HEK293T (cell line): ENCODE measurements around the gene KLHL36.

ENCODE experiments used
- ARNT ChIP-seq: fragments of 450-650 bp; IDR thresholded peaks from 2 replicates; pipeline ENCODE4 v1.6.1; 2017; ENCODE audit warnings: mild to moderate bottlenecking
- BHLHE40 ChIP-seq: fragments of 450-650 bp; IDR thresholded peaks from 2 replicates; pipeline ENCODE4 v1.6.1; 2016; ENCODE audit warnings: mild to moderate bottlenecking, moderate library complexity, borderline replicate concordance
- FOXA1 ChIP-seq: fragments of 450-650 bp; IDR thresholded peaks from 2 replicates; pipeline ENCODE4 v1.6.1; 2016; ENCODE audit warnings: mild to moderate bottlenecking
- FOXM1 ChIP-seq: fragments of 450-650 bp; IDR thresholded peaks from 2 replicates; pipeline ENCODE4 v1.6.1; 2017; ENCODE audit warnings: mild to moderate bottlenecking, borderline replicate concordance
- HDGF ChIP-seq: fragments of 450-650 bp; IDR thresholded peaks from 2 replicates; pipeline ENCODE4 v1.6.1; 2017; ENCODE audit warnings: antibody characterized with exemption, borderline replicate concordance
- SUZ12 ChIP-seq: fragments of 450-650 bp; IDR thresholded peaks from 2 replicates; pipeline ENCODE4 v1.6.1; 2016; ENCODE audit warnings: mild to moderate bottlenecking
- TARDBP ChIP-seq: fragments of 450-650 bp; IDR thresholded peaks from 2 replicates; pipeline ENCODE4 v1.6.1; 2016
- ZNF384 ChIP-seq: fragments of 450-650 bp; IDR thresholded peaks from 2 replicates; pipeline ENCODE4 v1.6.1; 2016

- no peak for TF ChIP-seq BHLHE40
- no peak for TF ChIP-seq SUZ12
- TF ChIP-seq FOXM1 = no peak
- no peak for TF ChIP-seq ARNT
- no peak for TF ChIP-seq ZNF384
- TF ChIP-seq TARDBP = no peak
- TF ChIP-seq HDGF = no peak
- TF ChIP-seq FOXA1 = no peak
Observed at GRCh38 chr16:84654998-84655397, 6.7 kb downstream of the KLHL36 start.
